Medulla oblongata (tissue), 1 donor: ENCODE results near the gene NMD3.
"Not testable (repeated sequence)": the region's sequence is repeated elsewhere in the genome, so short reads cannot be mapped to it uniquely, and the experiment has no call there.

ENCODE experiments used
- DNase-seq: peaks from one replicate; pipeline ENCODE4 v3.0.0-alpha.2; 2015; ENCODE audit errors: extremely low spot score

Gene NMD3

DNA sequence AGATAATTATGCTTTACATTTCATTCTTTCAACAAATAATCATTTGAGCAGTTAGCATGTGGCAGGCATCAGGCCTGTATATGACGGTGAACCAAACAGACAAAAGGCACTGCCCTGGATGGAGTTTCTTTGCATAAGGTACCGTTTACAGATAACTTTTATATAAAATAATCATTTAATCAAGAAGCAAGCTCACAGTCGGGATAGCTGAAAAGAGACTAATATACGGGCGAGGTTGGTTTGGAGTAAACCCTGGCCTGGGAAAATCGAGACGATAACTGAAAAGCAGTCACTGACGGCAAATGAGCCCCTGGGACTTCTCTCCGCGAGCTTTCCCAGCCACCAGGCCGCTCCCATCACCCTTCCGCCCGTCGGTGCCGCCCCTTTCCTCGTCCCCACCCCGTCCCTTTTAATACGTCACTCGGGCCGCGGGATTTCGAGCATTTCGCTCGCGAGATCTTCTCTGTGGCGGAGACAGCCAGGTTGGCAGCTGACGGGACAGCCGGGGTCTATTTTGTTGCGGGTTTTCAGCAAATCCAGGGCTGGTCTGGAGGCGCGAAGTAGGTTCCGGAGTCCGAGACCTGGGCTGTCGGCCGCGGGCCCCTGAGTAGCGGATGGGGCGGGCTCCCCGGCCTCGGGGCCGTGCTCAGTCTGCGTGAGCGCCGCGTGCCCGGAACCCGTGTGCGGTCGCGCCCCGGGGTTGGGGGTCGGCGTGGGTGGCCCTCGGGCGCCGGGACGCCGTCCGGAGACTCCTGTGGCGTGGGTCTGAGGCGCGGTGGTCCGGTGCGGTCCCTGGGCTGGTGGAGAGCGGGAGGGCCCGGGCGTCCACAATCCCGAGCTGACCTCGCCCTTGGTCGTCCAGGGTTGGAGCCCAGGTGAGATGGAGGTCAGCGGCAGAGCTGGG is at the start of gene NMD3:
NMD3 (plus strand) TSS at position 462 of the 904 bp plus-strand sequence. CDS start 703 bp downstream, outside the sequence.
- peak; percentile 97 for DNase-seq

DNA sequence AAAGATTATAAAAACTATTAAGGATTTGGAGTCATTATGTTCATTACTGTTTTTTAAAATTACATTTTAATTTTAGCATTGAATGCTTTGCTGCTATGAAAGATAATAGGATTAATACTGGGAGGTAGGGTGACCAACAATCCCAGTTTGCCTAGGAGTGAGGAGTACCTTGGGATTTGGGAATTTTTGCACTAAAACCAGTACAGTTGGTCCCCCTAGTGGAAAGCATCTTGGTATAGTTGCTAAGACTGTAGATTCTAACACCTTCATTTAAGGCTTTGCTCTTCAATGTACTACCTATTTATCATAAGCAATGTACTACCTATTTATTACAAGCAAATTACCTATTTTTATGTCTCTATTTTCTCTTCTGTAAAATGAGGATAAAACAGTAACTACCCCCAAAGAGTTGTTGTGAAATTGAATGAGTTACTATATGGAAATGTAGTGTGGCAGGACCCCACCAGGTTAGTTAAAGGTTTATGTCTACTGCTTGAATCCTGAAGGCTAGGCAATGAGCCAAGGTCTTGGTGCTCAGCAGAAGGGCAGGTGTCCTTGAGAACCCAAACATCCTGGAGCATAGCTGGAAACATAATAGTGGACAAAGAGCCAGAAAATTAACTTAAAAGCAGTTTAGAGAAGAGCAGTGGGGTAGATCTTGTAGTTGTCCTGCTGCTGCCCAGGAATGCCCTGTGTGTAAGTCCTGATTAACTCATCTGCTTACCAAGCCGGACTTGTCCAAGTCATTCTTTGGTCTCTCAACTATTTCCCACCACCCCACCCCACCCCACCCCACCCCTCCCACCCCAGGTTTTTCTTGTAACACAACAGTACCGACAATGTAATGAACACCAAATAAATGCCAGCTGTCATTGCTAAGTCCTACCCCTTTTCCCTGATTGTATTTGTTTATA is 49.2 kb upstream of the NMD3 start:
- DNase-seq = no peak

DNA sequence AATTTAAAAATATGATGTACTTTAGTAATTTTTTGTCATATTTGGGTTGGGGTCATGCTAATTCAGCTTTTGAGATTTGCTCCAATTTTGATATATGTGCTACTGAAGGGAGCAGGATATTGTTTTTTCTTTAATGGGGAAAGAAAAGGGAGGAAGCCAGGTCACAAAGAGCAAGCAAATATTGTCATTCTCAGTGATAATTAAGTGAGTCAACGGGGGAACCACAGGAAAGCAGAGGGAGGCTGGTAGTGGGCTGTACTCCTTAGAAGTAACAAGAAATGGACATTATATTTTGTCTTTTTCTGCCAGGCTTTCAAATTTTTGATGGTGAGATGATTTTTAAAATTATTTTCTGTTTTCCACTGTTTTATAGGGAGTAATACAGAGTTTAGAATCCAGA is 45.6 kb upstream of the NMD3 start:
- DNase-seq = no peak

DNA sequence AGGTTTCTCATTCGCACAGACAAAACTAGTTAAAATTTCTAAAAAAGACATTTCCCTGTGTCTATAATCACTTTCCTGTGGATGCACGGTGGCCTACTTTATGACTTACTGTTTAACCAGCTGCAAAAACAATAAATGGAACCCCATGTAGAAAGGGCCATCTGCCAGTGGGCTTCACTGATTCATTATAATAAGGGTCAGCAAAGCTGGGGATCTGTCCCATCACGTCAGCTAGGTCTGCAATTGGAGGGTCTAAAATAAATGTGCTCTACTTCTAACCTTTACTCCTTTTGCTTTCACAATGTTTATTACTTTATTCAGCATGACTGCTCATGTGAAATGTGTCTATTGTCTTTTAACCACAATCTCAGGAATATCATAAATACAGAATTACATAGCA is 43.1 kb upstream of the NMD3 start:
- no peak for DNase-seq

DNA sequence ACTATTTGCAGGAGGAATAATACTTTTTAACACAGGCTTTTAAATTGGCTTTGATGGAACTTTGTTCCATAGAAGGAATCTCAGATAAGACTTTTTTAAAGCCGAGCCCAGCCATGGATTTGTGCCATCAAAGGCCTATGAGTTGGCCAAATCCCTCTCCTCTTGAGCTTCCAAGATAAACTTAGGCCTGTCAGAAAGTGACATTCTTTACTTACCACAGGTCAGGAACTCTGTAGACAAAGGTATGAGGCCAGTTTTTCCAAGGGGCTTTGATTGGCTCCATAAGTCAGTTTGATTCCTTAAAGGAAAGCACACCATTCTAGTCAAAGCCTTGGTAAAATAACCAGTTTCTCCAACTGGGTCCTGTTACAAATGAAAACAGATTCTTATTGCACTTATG is 39.7 kb upstream of the NMD3 start:
- not testable (repeated sequence) for DNase-seq

DNA sequence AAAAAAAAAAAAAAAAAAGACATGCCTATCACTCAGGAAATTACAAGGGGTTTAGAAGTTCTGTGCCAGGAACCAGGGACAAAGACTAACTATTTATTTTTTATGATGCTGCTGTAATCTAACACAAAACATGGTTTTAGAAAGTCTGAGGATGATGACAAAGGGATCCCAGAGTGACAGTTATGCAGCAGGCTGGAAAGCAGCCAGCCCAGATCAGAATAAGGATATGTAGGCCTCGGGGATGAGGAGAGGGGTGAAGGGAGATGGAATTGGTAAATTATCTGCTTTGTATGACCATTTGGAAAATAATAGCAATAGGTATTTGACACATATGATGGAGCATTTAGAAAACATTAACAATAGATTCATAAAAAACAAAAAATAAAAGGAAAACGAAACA is 34.1 kb upstream of the NMD3 start:
- DNase-seq = no peak

DNA sequence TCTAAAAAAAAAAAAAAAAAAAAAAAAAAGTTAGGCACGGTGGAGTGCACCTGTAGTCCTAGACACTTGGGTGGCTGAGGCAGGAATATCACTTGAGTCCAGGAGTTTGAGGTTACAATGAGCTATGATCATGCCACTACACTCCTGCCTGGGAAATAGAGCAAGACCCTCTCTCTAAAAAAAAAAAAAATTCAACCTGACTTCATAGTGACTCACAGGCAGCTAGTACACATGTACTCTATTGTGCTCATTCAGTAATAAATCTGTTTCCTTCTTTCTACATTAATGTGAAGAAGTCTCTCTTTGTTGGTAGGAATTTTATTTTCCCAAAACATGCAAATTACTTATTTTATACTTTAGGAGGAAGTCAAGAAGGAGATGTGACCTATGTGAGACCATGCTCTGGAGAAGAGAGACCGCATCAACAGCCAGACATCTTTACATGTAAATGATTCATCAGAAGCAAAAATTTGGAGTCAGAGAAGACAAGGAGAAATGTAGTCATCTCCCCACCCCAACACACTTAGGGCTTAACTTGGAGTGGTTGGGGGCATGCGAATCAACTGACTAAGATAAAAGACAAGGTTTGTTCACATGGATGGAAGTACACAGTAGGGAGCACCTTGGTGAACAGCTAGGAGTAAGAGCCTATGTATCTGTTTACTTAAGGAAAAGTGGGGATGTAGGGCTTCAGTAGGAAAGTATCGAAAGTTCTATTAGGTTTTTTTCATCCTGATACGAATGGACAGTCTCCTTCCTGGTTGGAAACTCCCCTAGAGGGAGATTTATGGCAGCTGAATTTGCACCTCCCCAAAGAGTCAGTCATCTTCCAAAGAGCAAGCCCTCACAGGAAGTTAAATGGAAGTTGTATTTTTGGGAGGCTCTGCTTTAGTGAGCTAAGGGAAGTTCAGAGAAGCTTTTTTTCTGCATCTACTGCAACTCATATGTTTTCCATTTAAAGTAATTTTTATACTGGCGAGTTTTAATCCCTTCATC is 23.0 kb upstream of the NMD3 start:
- no peak for DNase-seq

DNA sequence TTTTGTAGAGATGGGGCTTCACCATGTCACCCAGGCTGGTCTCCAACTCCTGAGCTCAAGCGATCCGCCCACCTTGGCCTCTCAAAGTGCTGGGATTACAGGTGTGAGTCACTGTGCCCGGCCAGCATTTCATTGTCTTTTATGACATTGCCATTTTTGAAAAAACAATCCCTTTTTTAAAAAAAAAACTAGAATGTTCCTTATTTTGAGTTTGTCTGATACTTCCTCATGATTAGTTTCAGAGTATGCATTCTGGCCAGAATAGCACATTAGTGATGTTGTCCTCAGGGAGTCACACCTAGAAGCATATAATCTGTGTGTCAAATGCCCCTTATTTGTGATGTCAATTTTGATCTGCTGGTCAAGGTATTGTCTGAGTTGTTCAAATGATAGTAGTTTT is 21.2 kb upstream of the NMD3 start:
- DNase-seq = no peak

DNA sequence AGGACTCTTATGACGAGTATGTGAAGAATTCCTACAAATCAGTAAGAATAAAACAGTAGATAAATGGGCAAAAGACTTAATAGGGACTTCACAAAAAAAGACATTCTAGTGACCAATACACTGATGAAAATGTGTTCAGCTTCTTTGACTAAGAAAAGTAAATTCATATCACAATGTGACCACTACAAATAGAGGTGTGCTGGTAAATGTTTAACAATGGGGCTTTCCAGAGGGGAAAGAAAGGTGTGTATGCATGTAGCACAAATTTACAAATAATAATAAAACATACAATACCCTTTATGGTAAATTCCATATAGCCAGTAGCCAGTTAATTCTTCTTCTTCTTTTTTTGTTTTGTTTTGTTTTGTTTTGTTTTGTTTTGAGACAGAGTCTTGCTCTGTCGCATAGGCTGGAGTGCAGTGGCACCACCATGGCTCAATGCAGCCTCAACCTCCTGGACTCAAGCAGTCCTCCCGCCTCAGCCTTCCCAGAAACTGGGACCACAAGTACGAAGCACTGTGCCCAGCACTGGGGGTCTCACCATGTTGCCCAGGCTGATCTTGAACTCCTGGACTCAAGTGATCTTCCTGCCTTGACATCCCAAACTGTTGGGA is 17.5 kb upstream of the NMD3 start:
- DNase-seq = no peak

DNA sequence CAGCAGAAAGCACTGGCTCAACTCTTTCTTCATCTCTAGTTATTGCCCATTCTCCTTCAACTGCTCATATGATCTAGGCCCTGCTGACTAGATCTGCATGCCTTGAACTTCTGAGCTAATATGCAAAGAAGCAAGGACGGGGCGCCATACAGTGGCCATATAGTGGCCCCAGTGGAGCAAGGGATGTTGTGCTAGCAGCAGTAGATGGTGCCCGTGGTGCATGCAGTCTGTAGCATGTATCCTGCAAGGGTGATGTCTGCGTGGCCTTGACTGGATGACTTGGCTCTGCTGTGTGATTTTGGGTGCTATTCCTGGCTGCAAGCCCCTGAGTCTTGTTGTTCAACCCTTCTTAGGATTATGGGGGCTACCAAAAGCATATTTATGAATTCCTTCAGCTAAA is 12.2 kb upstream of the NMD3 start:
- no peak for DNase-seq

DNA sequence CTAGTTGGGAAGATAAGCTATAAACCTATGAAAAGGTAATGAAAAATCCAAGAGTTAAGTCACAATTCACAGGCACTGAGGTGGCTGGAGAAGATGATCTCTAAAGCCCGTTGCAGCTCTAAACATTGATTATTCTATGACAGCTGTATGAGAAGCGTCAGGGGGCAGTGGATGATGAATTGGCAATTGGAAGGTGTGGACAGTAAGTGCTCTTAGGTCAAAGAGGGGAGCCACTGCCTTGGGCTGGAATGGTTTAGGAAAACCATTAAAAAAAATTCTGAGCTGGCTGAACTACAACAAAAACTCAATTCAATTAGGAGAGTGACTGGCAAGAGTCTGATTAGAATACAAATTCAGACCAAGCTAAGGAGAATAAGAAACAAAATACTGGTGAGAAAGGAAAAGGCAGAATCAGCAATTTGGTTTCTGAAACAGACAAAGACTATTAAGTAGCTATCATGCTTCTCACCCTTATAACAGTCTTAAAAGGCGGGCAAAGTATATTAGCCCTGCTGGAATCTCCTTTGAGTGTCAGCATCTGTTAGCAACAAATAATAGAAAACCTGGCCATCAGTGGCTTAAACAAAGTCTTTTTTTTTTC is 8.8 kb upstream of the NMD3 start:
- DNase-seq = peak; percentile 48

DNA sequence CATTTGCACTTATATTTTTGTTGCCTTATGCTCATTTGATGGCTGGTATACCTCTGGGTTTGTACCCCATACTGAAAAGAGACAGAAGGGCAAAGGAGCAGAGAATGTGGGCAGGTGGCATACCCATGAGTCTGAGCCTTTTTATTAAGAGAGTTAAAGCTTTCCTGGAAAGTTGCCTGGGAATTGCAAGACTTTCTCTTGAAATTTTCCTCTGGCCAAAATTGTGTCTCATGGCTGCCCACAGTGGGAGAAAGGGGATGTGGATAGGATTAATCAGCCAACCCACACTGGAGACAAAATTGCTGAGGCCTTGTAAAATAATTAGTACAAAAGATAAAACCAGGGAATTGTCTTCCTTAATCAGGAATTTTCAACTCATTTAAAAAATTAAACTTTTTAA is 8.2 kb upstream of the NMD3 start:
- DNase-seq = peak; percentile 44

DNA sequence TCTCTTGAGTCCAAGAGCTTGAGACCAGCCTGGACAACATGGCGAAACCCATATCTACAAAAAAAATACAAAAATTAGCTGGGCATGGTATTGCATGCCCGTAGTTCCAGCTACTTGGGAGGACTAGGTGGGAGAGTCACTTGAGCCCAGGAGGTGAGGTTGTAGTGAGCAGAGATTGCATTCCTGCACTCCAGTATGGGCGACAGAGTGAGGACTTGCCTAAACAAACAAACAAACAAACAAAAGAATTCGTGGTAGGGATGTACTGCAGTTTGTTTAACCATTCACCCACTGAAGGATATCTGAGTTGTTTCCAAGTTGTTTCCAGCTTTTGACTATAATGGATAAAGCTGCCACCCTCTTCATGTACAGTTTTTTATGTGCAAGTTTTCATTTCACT is 7.5 kb upstream of the NMD3 start:
- DNase-seq = no peak

DNA sequence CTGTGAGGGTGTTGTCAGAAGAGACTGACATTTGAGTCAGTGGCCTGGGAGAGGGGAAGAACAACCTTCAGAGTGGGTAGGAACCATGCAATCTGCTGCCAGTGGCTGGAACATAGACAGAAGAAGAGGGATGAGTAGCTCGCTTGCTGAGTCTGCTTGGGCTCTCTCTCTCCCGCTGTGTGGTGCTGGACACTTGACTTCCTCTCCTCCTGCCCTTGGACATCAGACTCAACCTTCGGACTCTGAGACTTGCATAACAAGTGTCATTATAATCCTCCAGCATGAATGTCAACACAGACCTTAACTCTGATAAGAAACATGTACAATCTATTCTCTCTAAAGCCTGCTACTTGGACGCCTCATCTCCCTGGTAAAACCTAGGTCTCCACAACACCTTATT is 5.9 kb upstream of the NMD3 start:
- no peak for DNase-seq

DNA sequence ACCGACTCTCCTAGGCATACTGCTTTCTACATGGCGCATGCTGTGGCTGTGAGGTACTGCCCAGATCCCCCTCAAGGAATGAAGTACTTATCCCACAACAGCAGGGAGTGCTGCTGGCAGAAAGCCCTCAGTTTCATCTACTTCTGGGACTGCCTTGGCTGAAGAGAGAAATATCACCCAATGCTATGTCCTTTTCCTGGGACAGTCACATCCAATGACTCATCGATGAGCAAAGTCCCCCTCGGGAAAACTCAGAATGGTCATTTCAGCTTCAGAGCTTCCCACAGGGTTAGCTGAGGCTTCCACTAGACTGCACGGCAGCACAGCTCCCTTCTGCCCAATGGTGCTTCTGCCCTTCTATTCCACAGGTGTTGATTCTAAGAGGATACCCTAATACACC is 3.6 kb upstream of the NMD3 start:
- no peak for DNase-seq

DNA sequence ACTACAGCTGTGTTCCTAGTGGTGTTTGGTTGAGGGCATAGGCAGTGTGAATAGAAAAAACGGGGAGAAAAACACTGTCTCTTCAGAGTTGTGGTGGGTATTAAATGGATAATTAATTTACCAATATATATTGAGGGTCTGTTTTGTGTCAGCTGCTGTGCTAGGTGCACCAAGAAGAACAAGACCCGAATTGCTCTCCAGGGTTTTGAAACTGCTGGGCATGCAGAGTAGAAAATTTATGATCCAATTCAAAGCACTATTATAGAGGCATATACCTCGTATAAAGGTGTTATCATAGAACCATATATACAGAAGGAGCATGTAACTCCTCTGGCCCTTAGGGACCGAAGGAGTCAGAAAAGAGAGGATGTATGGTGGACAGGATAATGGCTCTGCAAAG is 1.6 kb upstream of the NMD3 start:
- DNase-seq = no peak

DNA sequence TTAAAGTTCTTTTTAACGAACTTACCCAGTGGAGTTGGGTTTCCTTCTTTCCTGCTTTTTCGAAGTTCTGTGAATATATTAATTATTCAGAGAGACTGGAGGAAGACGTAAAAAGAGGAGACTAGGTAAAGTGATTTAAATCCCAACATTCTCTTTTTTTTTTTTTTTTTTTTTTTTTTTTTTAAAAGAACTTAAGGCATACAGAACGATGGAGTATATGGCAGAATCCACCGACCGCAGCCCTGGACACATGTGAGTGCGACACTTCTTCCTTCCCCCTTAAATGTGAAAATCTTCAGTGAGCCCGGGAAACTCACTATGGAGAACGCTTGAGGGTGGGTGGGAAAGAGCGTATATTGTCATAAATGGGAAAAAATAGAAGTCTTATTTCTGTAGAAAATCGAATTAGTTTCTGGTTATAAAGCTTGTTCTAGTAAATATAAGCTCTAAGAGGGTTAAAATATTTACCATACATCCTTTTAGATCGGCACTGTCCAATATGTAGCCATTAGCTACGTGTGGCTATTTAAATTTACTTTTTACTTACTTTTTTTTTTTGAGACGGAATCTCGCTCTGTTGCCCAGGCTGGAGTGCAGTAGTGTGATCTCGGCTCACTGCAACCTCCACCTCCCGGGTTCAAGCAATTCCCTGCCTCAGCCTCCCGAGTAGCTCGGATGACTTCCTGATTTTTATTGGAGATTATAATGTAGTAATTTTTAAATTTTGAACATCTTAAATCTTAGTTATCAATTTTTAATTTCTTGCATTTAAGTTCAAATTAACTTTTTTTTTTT is 892 bp downstream of the NMD3 start:
- DNase-seq = peak; percentile 51

DNA sequence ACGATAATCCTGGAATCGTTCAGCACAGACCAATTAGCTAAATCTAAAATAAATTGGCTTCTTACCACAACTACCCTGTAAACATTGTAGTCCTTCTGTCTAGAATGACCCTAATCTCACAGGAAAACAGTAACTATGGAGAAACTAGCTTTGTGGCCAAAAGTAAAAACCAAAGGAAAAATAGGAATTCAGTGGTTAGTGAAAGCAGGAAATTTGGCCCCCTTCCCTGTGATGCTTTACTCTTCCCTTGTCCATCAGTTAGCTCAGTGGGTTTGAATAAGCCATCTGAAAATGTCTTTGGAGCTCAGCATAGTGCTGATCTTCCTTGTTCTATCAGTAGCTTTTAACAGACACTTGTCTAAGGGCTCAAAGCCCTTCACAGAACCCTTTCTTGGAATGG is 1.6 kb downstream of the NMD3 start:
- DNase-seq = peak; percentile 28

DNA sequence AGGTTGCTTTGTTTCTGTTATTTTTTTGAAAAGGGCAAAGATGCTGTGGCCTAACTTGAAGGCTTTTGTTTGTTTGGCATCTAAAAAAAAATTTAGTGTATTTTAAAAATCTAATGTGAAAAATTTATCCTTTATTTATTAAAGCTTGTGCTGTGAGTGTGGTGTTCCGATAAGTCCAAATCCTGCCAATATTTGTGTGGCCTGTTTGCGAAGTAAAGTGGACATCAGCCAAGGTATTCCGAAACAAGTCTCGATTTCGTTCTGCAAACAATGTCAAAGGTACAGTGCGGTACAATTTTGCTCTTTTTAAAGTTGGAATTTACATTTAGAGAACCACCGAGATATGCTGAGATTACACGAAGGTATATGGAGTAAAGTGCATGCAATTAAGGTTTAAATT is 3.7 kb downstream of the NMD3 start:
- no peak for DNase-seq

DNA sequence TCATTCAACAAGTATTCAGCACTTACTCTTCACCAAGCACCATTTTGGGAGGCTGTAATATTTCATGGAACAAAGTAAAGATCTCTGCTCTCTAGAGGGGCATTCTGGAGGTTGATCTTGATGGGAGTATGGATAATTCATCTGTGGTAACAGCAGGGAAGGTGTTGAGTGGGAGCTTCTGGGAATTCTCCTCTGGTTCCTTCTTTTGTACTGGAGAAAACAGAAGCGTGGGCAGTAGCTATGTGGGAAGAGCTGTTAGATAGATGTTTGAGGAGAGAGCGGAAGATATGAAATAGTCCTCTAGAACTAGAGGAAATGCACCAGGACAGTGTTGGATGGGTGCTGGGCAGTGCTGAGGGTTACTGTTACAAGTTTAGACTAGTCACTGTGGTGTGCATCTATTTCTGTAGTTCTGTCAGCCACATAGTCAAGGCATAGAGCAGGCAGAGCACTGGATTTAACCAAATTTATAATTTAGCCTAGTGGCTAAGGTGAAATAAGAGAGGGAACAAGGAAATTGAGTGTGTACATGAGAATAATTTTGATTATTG is 9.6 kb downstream of the NMD3 start:
- no peak for DNase-seq
